Activated CD8-positive, alpha-beta memory T cell treated with anti-CD3 and anti-CD28 coated beads for 24 hours (primary cell): ENCODE results near the gene OPCML.

Source experiments
- DNase-seq: peaks from one replicate; pipeline ENCODE4 v3.0.0-alpha.2; 2020

OPCML gene

DNA sequence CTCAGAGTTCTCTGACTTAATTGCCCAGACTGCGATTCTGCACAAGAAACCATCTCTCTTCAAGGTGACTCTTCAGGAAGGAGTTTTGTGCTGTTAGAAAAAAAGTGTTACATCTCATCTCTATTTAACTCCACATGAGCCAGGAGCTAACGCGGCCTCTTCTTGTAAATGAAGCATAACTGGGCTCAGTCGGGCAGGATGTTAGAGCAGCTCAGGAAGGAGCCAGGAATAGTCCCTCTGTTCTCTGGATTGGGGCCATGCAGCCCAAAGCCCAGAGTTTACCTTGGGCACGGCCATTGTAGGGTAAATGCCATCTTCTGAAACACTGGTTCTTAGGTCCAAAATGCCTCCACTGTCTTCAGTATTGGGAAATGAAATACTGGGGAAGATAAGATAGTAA lies 760.6 kb downstream of the OPCML start:
- no peak for DNase-seq

DNA sequence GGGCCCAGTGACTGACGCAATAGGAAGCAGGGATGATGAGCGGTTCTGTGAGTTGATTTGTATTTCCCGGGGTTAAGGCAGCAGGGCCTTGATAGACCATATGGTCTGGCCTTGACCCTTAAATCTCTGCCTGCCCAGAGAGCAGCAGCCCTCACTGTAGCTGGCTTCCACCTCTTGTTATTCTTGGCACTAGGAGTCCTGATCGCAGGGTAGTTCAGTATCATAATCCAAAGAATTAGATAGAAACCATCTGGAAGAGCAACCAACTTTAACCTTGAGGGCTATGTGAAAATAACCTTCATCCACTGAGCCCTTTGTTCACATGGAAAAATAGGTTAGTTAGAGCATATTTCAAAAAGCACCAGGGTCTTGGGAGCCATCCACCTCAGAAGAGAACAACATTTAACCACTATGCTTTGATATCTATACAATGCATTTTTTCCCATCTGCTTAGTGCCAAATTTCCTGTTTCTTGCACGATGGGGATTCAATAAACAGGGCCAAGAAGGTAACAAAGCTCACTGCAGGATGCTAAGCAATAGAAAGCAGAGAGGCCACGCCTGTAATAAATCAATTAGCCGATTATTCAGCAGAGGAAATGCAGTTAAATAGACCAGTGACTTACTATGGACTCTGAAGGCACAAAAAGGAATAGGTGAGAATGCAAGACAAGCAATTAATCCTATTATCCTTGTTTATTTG lies 761.3 kb downstream of the OPCML start:
- DNase-seq: no peak

DNA sequence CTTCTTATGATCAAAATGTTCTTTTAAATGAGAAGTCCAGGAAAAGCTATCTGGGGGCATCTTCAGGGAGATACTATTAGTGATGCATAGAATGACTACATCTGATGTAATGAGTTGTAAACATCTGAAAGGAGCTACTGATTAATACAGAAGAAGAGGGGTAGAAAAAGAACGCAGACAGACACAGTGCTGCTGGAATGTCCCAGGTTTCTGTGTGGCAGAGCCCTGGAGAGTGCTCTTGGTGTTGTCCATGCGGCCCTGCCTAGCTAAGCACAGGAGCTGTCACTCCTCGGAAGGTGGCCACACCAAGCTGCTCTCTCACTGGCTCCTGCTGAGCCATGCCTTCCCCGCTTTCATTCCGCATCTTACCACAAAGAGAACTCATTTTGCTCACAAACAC lies 768.8 kb downstream of the OPCML start:
- no peak for DNase-seq

DNA sequence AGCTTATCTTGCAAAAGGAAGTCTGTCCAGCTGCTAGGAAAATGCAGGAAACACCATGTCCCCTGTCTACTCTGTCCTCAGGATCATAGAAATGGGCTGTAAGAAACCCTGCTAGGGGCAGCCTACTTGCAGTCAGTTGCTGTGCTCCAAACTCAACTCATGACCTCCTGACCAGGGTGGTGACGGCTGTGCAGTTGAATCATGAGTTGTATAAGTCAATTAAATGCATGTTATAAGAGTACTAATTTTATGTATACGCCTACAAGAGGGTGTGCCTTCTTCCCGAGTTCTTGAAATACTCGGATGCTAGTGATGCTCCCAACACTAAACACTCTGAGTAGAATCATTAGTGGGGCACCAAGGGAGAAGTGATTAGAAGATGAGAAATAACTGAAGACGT lies 776.4 kb downstream of the OPCML start:
- DNase-seq: no peak

DNA sequence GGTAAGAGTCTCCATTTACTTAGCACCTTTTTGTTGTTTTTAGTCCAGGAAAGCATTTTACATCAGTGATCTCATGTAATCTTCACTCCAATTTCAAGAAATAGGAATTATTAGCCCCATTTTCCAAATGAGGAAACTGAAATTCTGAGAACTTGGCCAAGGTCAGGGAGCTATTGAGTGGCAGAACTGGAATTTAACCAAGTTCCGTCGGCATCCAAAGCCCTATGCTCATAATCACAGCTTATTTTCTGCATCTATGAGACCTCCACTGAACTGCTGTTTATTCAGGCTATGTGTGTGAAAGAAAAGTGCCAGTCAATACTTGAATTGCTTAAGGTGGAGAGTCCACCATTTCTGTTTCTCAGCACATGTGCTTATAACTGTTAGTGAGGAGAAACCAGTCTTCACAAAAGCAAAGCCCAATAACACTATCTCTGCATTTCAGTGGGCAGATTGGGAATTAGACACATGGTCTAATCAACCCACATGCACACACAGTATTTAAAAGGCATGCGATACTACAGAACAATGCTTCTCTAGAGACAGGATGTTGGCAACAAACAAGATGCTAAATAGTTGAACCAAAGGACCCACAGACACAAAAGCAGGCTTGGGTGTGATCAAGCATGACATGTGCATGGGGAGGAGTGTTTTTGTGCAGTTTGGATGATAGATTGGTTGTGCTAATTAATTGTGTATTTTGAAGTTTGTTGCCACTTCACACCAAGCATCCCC lies 780.6 kb downstream of the OPCML start:
- DNase-seq: no peak

DNA sequence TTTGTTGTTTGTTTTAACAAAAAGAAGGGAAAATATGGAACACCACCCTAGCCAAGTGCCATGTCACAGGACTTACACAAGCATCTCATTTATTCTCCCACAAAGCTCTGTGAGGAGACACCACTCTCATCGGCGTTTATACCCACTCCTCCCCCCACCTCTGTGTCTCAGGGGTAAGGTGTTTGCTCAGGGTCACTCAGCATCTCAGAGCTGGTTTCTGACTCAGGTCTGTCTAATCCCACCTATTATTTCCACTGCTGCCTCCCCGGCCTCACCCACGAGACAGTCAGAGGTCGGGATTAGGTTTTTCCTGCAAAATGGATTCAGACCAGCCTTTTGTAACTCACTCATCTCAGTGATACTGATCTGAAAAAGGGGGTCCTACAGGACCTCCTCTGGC lies 786.0 kb downstream of the OPCML start:
- DNase-seq: no peak

DNA sequence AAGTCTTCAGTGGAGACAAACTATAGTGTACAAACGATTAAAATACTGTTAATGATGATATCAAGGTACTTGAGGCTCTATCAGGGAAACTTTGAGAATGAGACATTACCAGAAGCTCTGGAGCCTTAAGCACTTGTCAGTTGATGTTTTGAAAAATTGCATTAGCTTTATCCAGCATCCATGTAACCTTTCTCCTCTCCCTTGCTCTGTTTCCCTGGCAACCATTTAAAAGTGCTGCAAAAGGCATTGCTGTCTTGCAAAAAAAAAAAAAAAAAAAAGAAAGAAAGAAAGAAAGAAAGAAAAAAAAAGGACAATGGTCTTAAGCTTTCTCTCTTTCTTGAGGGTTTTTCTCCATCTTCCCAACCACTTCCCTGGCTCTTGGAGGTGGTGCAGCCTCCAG lies 787.0 kb downstream of the OPCML start:
- no peak for DNase-seq

DNA sequence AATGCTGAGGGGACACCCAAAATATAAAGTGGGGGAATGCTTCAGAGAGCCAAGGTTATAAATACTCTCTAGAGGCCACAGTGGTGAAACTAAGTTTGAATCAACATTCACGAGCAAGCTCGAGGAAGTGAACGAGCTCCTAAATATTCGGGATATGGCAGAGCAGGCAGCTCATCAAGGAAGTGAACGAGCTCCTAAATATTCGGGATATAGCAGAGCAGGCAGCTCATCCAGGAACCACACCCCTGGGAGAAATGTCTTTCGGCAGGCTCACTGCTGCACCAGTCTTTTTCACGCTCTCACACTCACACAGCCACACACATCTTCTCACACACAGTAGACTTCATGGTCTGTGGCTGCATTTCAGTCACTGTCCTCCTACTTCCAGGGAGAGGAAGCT lies 787.5 kb downstream of the OPCML start:
- DNase-seq: no peak

DNA sequence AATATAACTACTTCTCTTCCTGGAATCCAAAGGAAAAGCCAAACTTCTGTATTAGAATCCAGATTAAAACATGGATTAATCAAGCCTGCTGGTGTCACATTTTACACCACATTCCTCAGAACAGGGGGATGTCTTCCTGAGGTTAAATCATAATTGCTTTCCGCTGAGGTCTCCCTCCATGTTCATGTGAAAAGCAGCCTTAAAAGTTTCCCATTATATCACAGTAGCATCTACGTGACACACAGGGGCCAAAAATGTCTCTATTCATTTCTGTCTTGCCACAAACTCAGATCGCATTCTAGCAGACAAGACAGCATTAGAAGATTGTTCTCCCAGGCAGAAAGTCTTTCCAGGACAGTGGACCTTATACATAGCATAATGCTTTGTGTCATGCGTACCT lies 788.7 kb downstream of the OPCML start:
- no peak for DNase-seq

DNA sequence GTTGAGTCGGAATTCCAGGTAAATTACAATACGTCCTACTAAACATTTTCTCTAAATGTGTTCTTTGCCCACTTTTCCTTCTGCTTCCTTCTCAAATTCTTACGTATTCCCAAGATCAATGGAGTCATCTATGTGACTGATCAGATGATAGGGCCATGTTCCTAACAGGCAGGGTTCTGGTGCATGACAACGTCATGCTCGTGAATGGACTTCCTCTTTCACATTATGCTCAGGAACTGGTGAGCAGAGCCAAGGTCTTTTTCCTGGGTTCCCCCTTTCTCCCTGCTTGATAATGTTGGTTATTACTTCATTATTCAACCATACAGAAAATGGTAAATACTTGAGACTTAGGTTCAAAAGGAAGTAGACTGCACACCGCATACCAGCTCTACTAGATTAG lies 789.4 kb downstream of the OPCML start:
- no peak for DNase-seq

DNA sequence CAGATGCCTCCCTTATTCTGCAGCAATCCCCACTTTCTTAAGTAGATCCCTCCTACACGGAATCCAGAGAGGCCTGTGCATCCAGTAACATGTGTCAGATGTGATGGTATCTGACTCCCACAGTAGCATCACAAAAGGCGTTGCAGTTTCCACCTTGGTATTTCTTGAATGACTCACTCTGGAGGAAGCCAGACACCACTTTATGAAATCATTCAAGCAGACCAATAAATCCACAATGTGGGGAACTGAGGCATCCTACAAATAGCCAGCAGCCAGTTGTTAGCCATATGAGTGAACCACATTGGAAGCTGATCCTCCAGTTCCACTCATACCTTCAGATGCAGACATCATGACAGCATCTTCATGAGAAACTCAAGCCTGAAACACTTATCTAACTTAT lies 798.1 kb downstream of the OPCML start:
- DNase-seq: no peak

DNA sequence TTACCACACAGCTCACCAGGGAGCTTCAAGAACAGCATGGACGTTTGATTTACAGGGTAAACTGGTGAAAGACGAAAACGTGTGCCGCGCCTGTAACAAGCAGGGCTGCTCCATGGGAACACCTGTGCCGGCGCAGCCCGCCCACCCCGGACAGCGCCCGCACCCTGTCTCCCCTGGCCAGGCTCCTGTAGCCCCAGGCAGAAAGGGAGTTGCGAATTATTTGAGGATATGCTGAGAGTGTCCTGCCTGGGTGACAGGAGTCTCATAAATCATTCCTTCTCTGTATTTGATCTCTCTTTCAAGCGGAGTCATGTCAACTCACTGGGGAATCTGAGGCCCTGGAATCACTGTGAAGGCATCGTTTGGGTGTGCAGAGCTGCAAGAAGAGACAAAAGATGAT lies 804.3 kb downstream of the OPCML start:
- no peak for DNase-seq

DNA sequence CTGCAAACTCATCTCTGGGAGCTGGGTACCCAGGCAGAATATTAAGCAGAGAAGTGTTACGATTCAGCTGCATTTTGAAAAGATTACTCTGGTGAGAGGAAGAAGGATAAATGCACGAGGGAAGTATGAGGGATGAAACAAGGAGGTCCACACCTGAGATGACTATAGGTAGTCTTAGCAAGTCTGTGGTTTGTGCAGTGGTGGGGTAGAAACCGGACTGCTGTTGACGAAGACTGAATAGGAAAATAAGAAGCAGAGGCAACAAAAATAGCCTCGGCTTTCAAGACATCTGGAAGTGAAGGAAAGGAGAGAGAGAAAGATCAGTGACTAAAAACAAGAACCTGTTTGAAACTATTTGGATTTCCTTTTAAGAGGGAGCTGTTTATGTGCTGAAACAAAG lies 810.8 kb downstream of the OPCML start:
- no peak for DNase-seq

DNA sequence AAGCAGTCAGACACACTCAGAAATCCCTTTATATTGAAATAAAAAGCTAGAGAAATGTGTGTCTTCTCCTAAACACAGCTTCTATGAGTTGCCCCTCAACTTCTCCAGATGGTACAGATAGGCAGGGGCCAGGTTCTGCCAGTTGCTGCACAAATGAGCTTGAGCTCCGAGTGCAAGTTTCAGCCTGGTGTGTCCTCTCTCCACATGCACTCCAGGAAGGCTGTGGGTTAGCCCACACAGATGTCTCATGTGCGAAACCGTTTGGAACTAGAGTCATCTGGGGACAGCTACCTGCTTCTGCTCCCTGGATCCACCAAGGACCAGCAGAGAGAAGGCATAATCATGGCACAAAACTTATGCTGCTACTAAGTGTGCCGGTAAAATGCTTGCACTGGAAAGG lies 812.6 kb downstream of the OPCML start:
- DNase-seq: no peak

DNA sequence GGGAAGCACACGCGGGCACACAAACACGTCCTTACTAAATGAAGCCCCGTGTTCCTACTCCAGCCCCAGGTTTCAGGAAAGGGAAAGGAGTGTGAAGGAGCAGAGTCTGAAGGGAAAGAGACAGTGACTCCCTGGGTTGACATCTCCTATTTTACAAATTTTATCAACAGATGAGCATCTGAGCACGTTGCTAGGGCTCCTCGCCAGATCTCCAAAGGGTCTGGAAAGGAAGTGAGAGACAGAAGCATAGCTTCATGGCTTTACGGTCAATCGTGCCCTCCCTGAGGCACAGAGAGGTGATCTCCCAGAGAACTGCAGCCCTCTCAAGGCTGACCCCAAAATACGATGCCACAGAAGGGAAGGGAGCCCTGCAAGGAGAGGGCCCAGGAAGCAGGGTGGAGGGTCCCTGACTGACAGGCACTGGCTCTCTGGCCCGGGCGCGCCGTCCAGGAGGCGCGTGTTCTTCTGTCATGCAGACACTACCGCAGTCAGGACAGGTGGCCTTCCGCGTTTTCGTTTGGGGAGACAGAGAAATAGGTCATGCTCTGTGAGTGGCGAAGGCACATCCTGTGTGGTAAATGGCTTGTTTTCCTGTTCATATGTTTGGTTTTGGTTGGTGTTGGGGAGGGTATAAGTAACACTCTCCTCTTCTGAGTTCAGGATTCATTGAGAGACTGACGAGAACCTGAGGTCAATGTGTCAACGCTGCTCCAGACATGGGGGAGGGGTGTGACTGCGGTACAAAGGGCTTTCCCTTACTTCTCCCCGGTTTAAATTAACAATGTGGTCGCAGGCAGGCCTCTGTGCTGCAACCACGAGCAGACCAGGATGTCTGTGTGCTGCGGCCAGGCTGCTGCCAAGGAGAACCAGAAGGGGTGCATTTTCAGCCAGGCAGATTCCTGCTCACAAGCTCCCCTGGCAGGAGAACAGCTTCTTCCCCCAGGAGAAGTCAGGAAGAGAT lies 813.3 kb downstream of the OPCML start:
- DNase-seq: peak; percentile 67

DNA sequence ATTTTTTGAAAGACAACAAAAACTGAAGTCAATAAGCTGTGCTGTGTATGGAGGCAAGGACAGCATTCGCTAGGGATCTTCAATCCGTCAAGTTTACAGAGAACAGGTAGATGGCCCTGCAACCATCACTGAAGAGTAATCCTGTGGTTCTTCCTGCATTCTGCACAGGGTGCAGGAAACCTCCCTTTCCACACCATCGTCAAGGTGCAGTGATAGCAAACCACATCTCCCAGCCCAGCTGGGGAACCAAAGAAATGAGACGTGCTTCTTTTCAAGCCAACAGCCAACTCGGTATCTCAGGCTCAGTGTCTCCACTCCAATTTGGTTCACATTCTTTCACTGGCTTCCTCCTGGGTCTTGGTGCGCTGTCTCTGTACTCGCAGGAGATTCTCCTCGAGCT lies 814.5 kb downstream of the OPCML start:
- no peak for DNase-seq

DNA sequence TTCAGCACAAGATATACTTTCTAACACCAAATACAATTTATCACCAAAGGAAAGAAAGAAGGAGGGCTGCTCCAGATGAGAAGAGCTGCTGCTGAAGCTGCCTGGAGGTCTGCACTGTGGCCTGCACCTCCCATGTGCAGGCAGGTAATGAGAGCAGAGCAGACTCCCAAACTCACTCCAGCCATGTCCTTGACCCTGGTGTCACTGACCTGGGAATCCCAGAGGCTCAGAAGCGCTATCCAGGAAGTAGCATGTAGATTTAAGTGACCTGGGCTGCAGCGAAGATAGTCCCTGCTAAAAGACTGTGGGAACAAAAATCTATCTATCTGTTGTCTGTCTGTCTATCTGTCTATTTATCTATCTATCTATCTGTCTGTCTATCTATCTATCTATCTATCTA lies 816.3 kb downstream of the OPCML start:
- no peak for DNase-seq

DNA sequence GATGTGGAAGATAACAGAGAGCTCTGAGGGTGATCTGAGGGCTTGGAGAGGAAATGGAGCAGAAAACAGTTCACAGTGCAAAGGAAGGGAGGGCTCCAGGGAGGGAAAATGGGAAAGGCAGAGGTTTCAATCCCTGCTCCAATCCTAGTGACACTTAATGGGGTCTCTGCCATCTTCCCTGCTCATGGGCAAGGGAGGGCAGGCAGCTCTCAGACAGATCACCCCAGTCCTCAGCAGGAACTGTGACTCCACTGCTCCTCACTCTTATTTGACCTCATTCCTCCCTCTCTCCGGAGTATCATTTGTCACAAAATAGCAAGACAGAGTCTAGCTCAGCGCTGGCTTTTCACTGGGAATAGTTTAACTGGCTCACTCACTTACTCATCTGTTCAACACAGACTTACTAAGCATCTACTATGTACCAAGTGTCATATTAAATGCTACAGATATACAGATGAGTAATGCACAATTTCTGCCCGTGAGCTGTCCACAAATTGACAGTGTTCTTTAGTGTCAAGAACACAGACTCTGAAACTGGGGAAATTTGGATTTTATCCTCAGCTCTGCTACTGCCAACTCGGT lies 817.4 kb downstream of the OPCML start:
- no peak for DNase-seq

DNA sequence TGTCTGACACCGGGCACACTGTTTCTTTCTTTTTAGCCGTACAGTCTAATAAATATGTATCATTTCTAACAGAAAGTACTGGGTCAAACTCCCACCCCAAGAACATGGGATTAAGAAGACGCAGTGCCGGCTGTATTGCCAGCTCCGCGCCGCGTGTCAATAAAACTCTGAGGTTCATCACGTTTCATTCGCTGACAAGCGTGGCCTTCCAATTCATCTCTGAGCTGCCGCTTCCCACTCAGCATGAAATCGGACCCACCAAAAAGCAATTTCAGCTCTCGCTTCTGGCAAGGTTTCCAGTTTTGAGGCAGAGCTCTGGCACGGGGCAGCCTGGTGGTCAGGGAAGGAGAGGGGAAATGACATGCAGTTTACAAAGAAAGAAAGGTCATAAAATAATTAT lies 819.8 kb downstream of the OPCML start:
- DNase-seq: no peak

DNA sequence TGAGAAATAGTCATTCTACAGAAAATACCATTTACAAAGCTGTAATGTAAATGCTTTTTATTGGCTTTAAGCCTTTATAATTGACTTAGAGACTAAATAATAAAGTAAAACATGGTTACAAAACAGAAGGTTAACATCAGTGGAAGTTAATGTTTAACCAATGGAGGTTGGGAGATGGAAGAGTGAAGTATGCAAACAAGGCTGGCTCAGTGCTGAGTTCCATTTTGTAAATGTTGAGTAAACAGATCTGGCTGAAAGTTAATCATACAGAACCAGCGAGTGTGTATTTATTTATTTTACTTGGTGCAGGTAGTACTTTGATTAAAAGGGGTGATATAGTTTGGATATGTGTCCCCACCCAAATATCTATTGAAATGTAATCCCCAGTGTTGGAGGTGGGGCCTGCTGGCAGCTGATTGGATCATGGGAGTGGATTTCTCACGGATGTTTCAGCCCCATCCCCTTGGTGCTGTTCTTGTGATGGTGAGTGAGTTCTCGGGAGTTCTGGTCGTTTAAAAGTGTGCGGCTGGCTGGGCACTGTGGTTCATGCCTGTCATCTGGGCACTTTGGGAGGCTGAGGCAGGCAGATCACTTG lies 827.4 kb downstream of the OPCML start:
- DNase-seq: no peak

DNA sequence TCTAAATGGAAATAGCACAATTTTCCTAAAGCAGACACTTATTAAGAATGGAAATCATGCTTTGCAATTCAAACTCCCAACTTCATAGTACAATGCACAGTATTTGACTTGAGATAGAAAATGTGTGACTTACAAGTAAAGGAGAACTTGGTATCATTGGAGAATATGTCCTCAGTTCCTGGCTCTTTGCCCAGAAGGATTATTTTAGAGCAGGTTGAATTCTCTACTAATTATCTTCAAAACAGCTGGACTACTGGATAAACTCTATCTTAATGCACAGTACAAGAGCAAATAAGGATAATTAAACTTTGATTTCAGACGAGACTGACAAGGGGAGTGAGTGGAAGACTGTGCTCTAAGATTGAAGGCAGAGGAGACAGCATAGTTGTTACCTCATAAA lies 839.4 kb downstream of the OPCML start:
- DNase-seq: no peak

DNA sequence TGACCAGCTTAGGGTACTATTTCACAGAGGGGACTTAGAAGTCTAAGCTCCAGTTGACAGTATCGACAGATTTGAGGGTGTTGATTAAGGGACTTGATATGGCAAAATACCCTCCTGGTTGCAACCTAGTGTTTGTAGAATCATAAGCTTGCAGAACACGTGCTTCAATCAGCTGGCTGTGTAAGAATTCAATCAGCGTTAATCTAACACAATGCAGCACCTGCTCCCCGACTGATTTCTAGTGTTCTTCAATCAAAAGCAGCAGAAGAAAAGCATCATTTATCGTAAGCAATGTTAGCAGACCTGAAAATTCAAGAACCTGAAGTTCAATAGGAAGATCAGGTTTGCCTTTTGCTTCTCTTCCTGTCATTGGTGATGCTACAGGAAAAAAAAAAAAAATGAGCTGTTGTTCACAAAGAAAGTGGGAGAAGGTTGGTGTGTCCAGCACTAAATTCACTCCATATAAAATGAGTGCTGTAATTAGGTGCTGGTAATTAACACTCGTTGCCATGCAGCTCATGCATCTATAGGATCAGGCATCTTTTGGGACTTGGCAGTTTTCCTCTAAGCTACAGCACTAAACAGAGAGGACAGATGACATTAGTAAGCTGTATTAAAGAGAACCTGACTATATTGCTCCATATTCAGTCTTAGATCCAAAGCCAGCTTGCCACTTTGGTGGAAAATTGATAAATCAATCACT lies 840.3 kb downstream of the OPCML start:
- no peak for DNase-seq
